GM19463 (cell line): ENCODE results near the gene SYTL3.
"Not testable (repeated sequence)": the region's sequence is repeated elsewhere in the genome, so short reads cannot be mapped to it uniquely, and the experiment has no call there.

Source experiments
- ATAC-seq: cut with Tn5 transposase; IDR thresholded peaks from one replicate; pipeline ENCODE4 v1.9.1; 2021; ENCODE audit warnings: mild to moderate bottlenecking, moderate library complexity; ENCODE audit not compliant: unreplicated experiment

The SYTL3 gene

GRCh38 chr6:158638324-158638854, 11.5 kb upstream of the SYTL3 start:
- ATAC-seq = no peak

GRCh38 chr6:158639056-158639455, 10.8 kb upstream of the SYTL3 start:
- ATAC-seq = no peak

- ATAC-seq = no peak
Measured at GRCh38 chr6:158640519-158640918, 9.3 kb upstream of the SYTL3 start.

- no peak for ATAC-seq
Measured at GRCh38 chr6:158642097-158642601, 7.7 kb upstream of the SYTL3 start.

- ATAC-seq = no peak
Measured at GRCh38 chr6:158643836-158644230, 6.0 kb upstream of the SYTL3 start.

GRCh38 chr6:158644231-158645063, 5.4 kb upstream of the SYTL3 start, which contains the start of gene DYNLT1:
DYNLT1 (minus strand) TSS chr6:158644743; CDS start chr6:158644708, 35 bp downstream.
- peak; percentile 54 for ATAC-seq

GRCh38 chr6:158645064-158646022, 4.5 kb upstream of the SYTL3 start:
- no peak for ATAC-seq

GRCh38 chr6:158646023-158646910, 3.6 kb upstream of the SYTL3 start:
- ATAC-seq = no peak

GRCh38 chr6:158647501-158647900, 2.4 kb upstream of the SYTL3 start:
- no peak for ATAC-seq

- ATAC-seq = peak; percentile 22
Measured at GRCh38 chr6:158648682-158649131, 1.1 kb upstream of the SYTL3 start.

GRCh38 chr6:158651981-158652737, 2.3 kb downstream of the SYTL3 start:
- ATAC-seq = not testable (repeated sequence)

- peak; percentile 37 for ATAC-seq
Measured at GRCh38 chr6:158653577-158654354, 3.9 kb downstream of the SYTL3 start.

- no peak for ATAC-seq
Measured at GRCh38 chr6:158654498-158654897, 4.6 kb downstream of the SYTL3 start.

GRCh38 chr6:158654960-158655489, 5.2 kb downstream of the SYTL3 start:
- ATAC-seq = no peak

- ATAC-seq = no peak
Measured at GRCh38 chr6:158655569-158656450, 6.0 kb downstream of the SYTL3 start.

- not testable (repeated sequence) for ATAC-seq
Measured at GRCh38 chr6:158656986-158657385, 7.1 kb downstream of the SYTL3 start.

- peak; percentile 62 for ATAC-seq
Measured at GRCh38 chr6:158660333-158660754, 10.5 kb downstream of the SYTL3 start.
